Measurements from ENCODE around the gene EPHA2.

EPHA2 gene

GRCh38 chr1:16088996-16089395, 66.9 kb downstream of the EPHA2 start:
- ATAC-seq = peak; percentile 82

GRCh38 chr1:16088351-16088911, 67.4 kb downstream of the EPHA2 start:
- ATAC-seq = no peak; the same call in 1 of the 3 replicates
- TF ChIP-seq CSDC2 (CRISPR knock-in tag; IDR thresholded peaks at IDR 0.05) (no peak), TOX (CRISPR knock-in tag; IDR thresholded peaks at IDR 0.05; ENCODE audit: borderline replicate concordance) (no peak), CREB5 (CRISPR knock-in tag; IDR thresholded peaks at IDR 0.05; ENCODE audit: low read depth) (no peak), PATZ1 (CRISPR knock-in tag; IDR thresholded peaks at IDR 0.05; ENCODE audit: borderline replicate concordance) (no peak)

More at GRCh38 chr1:16088996-16089395, 66.9 kb downstream of the EPHA2 start:
- TF ChIP-seq SNAI2 (CRISPR knock-in tag; IDR thresholded peaks at IDR 0.05) = no peak
- TF ChIP-seq ZC3H10 (CRISPR knock-in tag; IDR thresholded peaks at IDR 0.05) = no peak
- no peak for TF ChIP-seq PATZ1 (CRISPR knock-in tag; IDR thresholded peaks at IDR 0.05; ENCODE audit: borderline replicate concordance)
- TF ChIP-seq ZNF8 (CRISPR knock-in tag; IDR thresholded peaks at IDR 0.05) = no peak
- no peak for TF ChIP-seq ZNF565 (CRISPR knock-in tag; conservative IDR thresholded peaks at IDR 0.05; ENCODE audit: low read depth)
- TF ChIP-seq CSDC2 (CRISPR knock-in tag; IDR thresholded peaks at IDR 0.05) = no peak
- TF ChIP-seq ARNTL (CRISPR knock-in tag; IDR thresholded peaks at IDR 0.05; ENCODE audit: borderline replicate concordance, low read depth) = no peak
- TF ChIP-seq TSHZ2 (CRISPR knock-in tag; IDR thresholded peaks at IDR 0.05) = no peak
- no peak for TF ChIP-seq GLIS3 (CRISPR knock-in tag; IDR thresholded peaks at IDR 0.05)
- no peak for TF ChIP-seq BACH2 (CRISPR knock-in tag; IDR thresholded peaks at IDR 0.05; ENCODE audit: borderline replicate concordance)
- no peak for TF ChIP-seq POU6F1 (CRISPR knock-in tag; IDR thresholded peaks at IDR 0.05; ENCODE audit: borderline replicate concordance, low read depth)
- no peak for TF ChIP-seq ZNF70 (CRISPR knock-in tag; IDR thresholded peaks at IDR 0.05)

- TF ChIP-seq PPARA (CRISPR knock-in tag; IDR thresholded peaks at IDR 0.05; ENCODE audit: borderline replicate concordance) = no peak
- no peak for ATAC-seq
Measured at GRCh38 chr1:16087733-16088132, 68.1 kb downstream of the EPHA2 start.

GRCh38 chr1:16085522-16085921, 70.3 kb downstream of the EPHA2 start:
- no peak for TF ChIP-seq PATZ1 (CRISPR knock-in tag; IDR thresholded peaks at IDR 0.05; ENCODE audit: borderline replicate concordance)
- TF ChIP-seq ZNF70 (CRISPR knock-in tag; IDR thresholded peaks at IDR 0.05) = no peak
- TF ChIP-seq CSDC2 (CRISPR knock-in tag; IDR thresholded peaks at IDR 0.05) = no peak
- TF ChIP-seq ZNF565 (CRISPR knock-in tag; conservative IDR thresholded peaks at IDR 0.05; ENCODE audit: low read depth) = no peak
- no peak for TF ChIP-seq CSRNP3 (CRISPR knock-in tag; IDR thresholded peaks at IDR 0.05)
- TF ChIP-seq SNAI2 (CRISPR knock-in tag; IDR thresholded peaks at IDR 0.05) = no peak
- no peak for TF ChIP-seq BACH2 (CRISPR knock-in tag; IDR thresholded peaks at IDR 0.05; ENCODE audit: borderline replicate concordance)
- no peak for TF ChIP-seq ZNF8 (CRISPR knock-in tag; IDR thresholded peaks at IDR 0.05)
- no peak for TF ChIP-seq TOX (CRISPR knock-in tag; IDR thresholded peaks at IDR 0.05; ENCODE audit: borderline replicate concordance)
- TF ChIP-seq ISL1 (CRISPR knock-in tag; IDR thresholded peaks at IDR 0.05) = no peak
- TF ChIP-seq ZC3H10 (CRISPR knock-in tag; IDR thresholded peaks at IDR 0.05) = no peak
- ATAC-seq = no peak

All from SK-N-SH treated with all-trans-retinoic acid at 6 μM for 48 hours (cell line).